NCI-H69 (cell line): ENCODE data around the gene MCCC1.
"Not testable (repeated sequence)": the region's sequence is repeated elsewhere in the genome, so short reads cannot be mapped to it uniquely, and the experiment has no call there.

ENCODE experiments used
- DNase-seq: peaks from one replicate; lab custom pipeline; 2025; lab: John Stamatoyannopoulos, UW

The MCCC1 gene

GRCh38 chr3:183046883-183047282, 52.4 kb downstream of the MCCC1 start:
- DNase-seq: no peak

DNA sequence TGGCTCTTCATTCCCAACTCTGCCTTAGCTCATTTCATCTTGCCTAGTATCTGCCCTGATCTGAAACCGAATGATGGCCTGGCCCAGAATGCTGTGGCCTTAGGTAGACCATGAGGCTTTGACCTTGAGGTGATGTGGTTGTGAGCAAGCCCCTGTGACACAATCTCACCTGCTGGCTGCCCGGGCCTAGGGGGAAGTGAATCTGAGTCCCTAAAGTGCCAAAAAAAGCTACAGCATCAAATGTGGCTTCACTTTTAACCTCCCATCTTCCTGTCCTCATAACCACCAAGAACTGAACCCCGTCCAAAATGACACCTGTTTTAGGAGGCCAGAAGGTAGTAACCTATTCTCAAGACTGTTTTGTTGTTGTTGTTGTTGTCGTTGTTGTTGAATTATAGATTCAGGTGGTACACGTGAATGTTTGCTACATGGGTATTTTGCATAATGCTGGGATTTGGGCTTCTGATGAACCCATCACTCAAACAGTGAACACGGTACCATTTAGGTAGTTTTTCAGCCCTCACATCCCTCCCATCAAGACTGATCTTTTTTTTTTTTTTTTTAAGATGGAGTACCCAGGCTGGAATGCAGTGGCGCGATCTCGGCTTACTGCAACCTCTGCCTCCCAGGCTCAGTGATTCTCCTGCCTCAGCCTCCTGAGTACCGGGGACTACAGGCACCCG, 54.6 kb downstream of the MCCC1 start:
- no peak for DNase-seq

GRCh38 chr3:183038757-183039156, 60.5 kb downstream of the MCCC1 start:
- no peak for DNase-seq

DNA sequence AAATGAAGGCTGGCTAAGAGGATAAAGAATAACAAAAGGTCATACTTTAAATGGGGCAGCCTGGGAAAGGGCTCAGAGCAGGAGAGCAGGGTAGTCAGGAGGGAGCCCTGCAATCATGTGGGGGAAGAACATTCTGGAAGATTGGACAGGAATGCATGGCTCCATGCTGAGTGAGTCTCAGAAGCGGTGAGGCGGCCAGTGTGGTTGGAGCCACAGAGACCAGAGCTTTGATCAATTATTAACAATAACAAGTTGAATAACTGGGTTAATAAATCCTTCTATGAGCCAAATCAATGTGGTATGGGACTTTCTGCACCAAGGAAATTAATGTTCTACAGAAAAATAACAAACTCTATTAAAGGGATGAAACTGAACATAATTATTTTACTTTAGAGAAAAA, 61.1 kb downstream of the MCCC1 start:
- no peak for DNase-seq

DNA sequence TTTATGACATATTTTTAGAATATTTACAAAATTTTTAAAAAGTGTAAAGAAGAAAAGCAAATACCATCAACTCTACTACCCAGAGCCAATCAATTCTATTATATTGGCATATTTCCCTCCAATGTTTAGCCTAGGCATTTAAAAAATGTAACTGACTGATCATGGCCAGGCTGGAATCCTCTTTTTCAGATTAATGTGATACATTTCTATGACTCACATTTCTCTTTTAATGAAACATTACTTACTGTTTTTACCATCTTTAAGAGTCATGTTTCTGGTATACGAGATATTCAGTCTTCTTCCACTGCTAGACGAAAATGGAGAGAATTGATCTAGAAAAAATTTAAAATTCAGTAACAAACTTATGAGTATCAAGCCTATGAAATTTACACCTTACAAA, 65.5 kb downstream of the MCCC1 start:
- DNase-seq: no peak

DNA sequence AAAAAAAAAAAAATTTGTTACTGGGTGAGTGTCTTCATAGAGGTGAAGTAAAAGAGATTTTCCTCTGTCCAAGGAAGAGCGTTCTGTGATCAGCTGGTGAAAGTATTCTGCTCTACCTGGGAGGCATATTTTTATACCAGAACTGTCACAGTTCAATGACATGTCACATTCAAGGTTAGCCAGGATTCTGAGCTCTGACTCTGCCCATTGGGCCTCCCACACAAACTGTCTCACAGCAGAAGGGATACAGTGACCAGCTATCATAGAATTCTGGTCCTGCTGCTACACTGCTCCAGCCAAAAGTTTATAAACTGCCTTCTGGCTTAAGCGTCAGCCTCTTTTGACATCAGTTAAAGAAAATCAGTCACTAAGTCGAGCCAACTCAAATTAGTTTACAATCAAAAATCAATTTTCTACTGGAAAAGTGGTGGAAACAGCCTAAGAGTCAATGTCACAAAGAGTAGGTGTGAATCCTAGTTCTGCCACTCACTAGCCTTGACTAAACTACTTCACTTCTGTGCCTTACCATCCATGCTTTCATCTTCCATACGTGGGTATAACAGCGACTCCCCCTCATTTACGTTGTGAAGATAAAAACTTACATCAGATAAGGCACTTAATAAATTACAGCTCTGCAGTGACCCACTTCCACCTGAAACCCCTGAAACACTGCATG, 66.3 kb downstream of the MCCC1 start:
- no peak for DNase-seq

DNA sequence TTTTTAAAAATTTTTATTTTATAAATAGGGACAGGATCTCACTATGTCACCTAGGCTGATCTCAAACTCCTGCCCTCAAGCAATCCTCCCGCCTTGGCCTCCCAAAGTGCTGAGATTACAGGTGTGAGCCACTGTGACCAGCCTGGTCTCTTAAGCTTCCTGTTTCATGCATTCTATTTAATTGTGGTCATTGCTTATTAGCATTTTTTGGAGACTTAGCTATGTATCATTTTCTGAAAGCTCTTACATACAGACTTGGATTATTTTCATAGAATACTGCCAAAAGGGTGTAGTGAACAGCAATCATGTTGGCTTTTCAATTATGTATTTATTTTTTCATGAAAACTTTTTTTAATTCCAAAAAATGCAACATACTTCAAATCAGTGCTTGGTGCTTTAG, 67.5 kb downstream of the MCCC1 start:
- no peak for DNase-seq

- no peak for DNase-seq
Observed at GRCh38 chr3:183028416-183028815, 70.9 kb downstream of the MCCC1 start.

DNA sequence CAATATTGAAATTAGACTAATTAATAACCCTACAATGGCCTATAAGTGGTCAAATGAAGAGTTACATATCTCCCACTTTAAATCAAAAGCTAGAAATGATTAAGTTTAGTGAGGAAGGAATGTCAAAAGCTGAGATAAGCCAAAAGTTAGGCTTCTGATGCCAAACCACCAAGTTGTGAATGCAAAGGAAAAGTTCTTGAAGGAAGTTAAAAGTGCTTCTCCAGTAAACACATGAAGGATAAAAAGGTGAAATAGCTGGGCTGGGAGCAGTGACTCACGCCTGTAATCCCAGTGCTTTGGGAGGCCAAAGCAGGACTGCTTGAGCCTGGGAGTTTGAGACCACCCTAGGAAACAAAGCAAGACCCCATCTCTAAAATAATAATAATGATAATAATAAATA, 72.0 kb downstream of the MCCC1 start:
- DNase-seq: no peak

DNA sequence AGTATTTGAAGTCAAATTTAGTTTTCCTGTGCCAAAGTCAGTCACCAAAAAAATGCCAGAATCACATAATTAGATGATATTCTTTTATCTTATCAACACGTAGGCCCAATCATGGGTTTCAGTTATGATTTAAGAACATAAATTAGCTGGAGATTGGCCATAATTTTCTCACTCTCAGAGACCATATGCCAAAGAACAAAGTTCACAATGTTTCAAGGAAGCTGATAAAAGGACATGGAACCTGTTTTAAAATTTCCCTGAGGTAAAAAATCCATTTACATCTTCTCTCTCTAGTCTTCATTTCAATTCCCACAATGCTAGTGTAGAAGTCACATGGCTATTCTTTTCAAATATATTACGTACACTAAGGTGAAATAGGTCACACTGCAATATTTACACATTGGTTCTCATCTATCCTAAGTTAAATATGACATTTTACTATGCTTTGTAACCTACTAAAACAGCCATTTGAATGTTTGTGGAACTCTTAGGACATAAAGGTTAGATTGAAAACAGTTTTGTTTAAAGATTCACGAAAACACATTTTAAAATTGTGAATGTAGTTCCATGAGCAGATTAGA, 76.3 kb downstream of the MCCC1 start:
- DNase-seq: no peak

- DNase-seq: no peak
Observed at GRCh38 chr3:183018421-183019192, 80.7 kb downstream of the MCCC1 start.

GRCh38 chr3:183015185-183015584, 84.1 kb downstream of the MCCC1 start:
- DNase-seq: no peak

DNA sequence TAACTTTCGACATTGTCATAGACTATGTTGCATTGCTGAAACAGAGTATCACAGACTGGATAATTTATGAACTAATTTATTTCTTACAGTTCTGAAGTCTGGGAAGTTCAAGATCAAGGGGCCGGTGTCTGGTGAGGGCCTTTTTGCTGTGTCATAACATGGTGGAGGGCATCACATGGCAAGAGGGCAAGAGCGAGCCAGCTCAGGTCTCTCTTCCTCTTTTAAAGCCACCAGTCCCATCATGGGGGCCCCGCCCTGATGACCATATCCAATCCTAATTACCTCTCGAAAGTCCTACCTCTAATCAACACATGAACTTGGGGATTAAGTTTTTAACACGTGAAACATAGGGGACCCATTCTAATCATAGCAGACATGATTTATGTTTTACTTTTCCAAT, 85.4 kb downstream of the MCCC1 start:
- DNase-seq: no peak

- no peak for DNase-seq
Observed at GRCh38 chr3:183013074-183013473, 86.2 kb downstream of the MCCC1 start.

DNA sequence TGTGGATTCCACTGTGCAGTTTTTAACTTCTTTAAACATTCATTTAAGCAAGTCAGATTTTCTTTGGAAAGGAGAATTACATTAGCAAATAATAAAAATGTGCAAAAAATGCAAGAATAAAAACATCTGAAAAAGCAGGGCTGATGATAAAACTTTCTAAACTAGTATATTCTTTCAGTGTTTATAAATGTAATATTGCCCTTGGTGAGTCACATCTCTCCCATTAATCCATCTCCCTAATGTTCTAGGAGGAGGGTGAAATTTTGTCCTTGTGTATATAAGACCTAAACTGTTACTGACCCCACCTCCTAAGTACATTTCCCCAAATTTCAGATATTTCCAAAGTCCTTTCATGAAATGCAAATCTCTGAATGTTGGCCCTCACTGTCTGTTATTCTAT, 90.5 kb downstream of the MCCC1 start:
- no peak for DNase-seq

GRCh38 chr3:183008303-183008702, 91.0 kb downstream of the MCCC1 start:
- no peak for DNase-seq

- DNase-seq: no peak
Observed at GRCh38 chr3:183006396-183007002, 92.8 kb downstream of the MCCC1 start.

DNA sequence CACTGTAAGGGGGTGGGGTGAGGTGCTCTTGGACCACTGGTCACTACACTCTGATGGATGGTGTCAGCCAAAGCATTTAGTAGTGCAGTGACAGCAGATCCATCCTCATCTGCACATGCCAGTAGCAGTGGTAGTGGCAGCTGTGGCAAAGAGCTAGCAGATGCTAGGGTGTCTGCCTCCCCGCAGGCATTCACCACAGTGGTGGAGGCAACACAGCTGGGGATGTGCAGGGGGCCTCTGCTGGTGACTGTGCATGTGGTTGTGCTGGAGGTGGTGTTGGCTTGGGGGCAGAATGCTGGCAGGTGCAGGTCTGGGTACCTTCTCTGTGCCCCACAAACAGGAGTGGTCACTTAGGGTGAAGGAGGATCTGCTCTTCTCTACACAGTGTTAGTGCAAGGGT, 99.5 kb downstream of the MCCC1 start:
- peak; percentile 21 for DNase-seq

DNA sequence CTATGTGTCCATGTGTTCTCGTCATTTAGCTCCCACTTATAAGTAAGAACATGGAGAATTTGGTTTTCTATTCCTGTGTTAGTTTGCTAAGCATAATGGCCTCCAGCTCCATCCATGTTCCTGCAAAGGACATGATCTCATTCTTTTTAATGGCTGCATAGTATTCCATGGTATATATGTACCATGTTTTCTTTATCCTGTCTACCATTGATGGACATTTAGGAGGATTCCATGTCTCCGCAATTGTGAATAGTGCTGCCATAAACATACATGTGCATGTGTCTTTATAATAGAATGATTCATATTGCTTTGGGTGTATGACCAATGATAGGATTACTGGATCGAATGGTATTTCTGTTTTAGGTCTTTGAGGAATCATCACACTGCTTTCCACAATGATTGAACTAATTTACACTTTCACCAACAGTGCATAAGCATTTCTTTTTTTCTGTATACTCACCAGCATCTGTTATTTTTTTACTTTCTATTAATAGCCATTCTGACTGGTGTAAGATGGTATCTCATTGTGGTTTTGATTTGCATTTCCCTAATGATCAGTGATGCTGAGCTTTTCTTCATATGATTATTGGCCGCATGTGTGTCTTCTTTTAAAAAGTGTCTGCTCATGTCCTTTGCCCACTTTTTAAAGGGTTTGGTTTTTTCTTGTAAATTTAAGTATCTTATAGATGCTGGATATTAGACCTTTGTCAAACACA, 105.7 kb downstream of the MCCC1 start:
- not testable (repeated sequence) for DNase-seq

- DNase-seq: peak; percentile 31
Observed at GRCh38 chr3:182989566-182989965, 109.7 kb downstream of the MCCC1 start.

DNA sequence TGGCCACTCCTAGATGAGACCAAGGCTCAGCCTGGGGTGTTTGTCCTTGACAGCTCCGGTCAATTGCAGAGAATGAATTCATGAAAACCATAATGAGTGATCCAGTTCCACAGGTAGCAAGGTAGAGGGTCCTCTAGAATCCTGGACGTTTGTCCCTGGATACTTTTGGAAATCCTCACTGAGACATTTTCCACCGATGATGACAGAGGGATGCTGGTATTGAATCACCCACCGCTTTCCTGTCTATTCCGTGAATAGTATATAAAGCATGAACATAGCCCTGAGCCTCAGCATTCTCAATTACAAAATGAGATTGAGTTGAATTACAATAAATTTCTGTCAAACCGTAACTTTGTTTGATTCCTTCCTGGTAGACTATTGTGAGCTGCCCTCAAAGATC, 113.3 kb downstream of the MCCC1 start:
- DNase-seq: no peak

- DNase-seq: no peak
Observed at GRCh38 chr3:182983876-182984275, 115.4 kb downstream of the MCCC1 start.
